ENCODE measurements around the gene LUZP2. TPM values are rescaled to one million over a fixed set of nuclear protein-coding genes. Genes with fewer than 3 reads are reported as not detected.

Gene LUZP2
- total and polyA plus RNA-seq, 12 donors: 11.2 to 72.0 (median 20.6) TPM

DNA sequence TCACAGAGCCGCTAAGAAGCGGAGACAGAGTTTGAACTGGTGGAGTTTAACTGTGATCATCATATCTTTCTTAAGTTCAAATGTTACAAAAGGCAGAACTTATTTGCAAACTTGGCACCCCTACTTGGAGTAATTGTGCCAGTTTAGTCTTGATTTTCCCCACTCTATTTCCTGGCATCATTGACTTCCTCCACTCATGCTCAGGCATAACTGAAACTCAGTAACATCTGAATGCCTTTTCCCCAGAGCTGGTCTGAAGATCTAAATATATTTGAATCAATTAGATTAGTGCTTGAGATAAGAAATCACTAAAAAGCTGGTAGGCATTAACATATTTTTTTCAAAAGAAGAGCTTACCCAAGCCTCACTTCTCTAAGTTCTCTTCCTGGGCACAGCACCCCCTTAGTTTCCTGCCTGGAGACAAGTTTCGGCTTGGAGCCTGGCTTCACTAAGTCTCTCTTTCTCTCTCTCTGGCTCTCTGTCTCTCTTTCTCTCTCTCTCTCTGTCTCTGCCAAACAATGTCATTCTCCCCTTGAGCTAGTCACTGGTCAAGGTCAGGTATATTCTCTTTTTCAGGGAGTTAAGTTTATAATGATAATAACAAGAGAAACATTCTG lies 190.8 kb downstream of the LUZP2 start:
- Histone ChIP-seq H3K27ac (no peak overlapping the region), H3K27me3 (no peaks in the 10 kb centered on the region), H3K4me1 (replicated peaks in 1 of 2) (no peaks in the 10 kb centered on the region), H3K4me3 (no peak overlapping the region), H3K36me3 (replicated peaks in 1 of 2) (no peaks in the 10 kb centered on the region), H3K9me3 (replicated peaks in 1 of 3) (no peaks in the 10 kb centered on the region)
- intact Hi-C loops (cut with DNase I): no loop called here
- DNase-seq: no peak
- 68 to 85% (median 80%) methylated on average over 3 of the region's 3 CpGs for WGBS, 4 donors
- no peak for TF ChIP-seq POLR2A (IDR thresholded peaks at IDR 0.05)
- TF ChIP-seq, protein P1, sequence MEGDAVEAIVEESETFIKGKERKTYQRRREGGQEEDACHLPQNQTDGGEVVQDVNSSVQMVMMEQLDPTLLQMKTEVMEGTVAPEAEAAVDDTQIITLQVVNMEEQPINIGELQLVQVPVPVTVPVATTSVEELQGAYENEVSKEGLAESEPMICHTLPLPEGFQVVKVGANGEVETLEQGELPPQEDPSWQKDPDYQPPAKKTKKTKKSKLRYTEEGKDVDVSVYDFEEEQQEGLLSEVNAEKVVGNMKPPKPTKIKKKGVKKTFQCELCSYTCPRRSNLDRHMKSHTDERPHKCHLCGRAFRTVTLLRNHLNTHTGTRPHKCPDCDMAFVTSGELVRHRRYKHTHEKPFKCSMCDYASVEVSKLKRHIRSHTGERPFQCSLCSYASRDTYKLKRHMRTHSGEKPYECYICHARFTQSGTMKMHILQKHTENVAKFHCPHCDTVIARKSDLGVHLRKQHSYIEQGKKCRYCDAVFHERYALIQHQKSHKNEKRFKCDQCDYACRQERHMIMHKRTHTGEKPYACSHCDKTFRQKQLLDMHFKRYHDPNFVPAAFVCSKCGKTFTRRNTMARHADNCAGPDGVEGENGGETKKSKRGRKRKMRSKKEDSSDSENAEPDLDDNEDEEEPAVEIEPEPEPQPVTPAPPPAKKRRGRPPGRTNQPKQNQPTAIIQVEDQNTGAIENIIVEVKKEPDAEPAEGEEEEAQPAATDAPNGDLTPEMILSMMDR (IDR thresholded peaks at IDR 0.05): no peak

DNA sequence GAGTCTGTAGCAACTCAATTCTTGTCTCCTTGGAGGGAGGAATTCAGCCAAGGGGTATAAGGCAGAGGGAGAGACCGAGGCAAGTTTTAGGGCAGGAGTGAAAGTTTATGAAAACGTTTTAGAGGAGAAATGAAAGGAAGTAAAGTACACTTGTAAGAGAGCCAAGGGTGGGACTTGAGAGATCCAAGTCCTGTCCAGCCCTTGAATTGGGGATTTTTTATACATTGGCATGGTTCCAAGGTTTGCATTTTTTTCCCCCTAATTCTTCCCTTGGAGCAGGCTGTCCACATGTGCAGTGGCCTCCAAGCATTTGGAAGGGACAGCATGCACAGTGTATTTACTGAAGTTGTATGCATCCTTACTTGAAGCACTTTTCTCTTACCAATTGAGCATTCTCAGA lies 192.1 kb downstream of the LUZP2 start:
- Histone ChIP-seq H3K4me1 (replicated peaks in 1 of 2) (no peaks in the 10 kb centered on the region), H3K9me3 (replicated peaks in 1 of 3) (no peaks in the 10 kb centered on the region), H3K27me3 (no peaks in the 10 kb centered on the region), H3K4me3 (no peak overlapping the region), H3K36me3 (replicated peaks in 1 of 2) (no peaks in the 10 kb centered on the region), H3K27ac (no peak overlapping the region)
- TF ChIP-seq, protein P1 (IDR thresholded peaks at IDR 0.05): no peak
- no peak for TF ChIP-seq POLR2A (IDR thresholded peaks at IDR 0.05)
- DNase-seq: no peak
- intact Hi-C loops (cut with DNase I): no loop called here
- WGBS, 4 donors: 49 to 75% (median 60%) methylated on average over 2 of the region's 2 CpGs

DNA sequence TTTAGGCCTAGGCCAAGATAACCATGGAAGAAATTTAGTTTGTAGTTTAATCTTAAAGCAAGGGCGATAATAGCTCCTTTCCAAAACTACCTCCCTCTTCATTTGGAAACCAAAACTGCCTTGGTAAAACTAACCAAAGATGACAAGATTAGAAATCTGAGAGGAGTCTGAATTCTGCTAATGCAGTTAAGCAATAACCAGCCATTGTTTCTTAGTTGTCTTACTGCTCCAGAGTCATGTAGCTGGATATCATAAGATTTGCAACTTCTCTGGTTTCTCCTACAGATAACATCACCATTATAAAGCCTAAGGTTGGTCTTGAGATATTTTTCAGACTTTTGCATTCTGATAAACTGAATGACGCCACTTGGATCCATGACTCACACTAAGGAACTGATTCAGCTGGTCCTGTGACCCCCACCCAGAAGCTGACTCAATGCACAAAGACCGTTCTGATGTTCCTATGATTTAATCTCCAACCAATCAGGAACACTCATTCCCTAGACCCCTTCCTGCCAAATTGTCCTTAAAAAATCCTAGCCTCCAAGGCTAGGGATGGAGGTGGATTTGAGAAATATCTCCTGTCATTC lies 200.8 kb downstream of the LUZP2 start:
- TF ChIP-seq POLR2A (IDR thresholded peaks at IDR 0.05): no peak
- TF ChIP-seq, protein P1 (IDR thresholded peaks at IDR 0.05): no peak

DNA sequence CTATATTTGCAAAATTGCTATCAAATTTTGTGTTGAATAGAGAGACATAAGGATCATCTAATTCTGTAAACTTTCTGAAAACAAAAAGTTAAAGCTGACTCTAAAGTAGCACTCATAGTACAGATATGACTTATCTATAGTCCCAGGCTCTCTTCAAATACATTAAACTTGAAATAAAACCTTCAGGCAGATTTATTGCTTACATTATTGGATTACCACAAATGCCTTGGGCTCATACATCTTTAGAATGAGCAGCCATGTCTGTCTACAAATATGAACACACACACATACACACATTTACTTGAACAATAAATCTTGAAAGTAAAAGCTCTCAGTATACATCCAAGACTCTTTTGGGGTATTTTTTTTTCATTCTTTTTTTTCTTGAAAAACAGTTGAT lies 207.9 kb downstream of the LUZP2 start:
- intact Hi-C loops (cut with DNase I): no loop called here
- no peak for TF ChIP-seq POLR2A (IDR thresholded peaks at IDR 0.05)
- TF ChIP-seq, protein P1 (IDR thresholded peaks at IDR 0.05): no peak
- H3K4me3 ChIP-seq: no peak overlapping the region
- no peaks in the 10 kb centered on the region for H3K4me1 ChIP-seq (replicated peaks in 1 of 2)
- DNase-seq: no peak
- H3K27me3 ChIP-seq: no peaks in the 10 kb centered on the region
- H3K27ac ChIP-seq: no peak overlapping the region
- H3K36me3 ChIP-seq (replicated peaks in 1 of 2): no peaks in the 10 kb centered on the region
- no peaks in the 10 kb centered on the region for H3K9me3 ChIP-seq (replicated peaks in 1 of 3)

More for the DNA sequence above, 200.8 kb downstream of the LUZP2 start:
- DNase-seq: no peak
- Histone ChIP-seq H3K4me1 (replicated peaks in 1 of 2) (no peaks in the 10 kb centered on the region), H3K27ac (no peak overlapping the region), H3K27me3 (no peaks in the 10 kb centered on the region), H3K4me3 (no peak overlapping the region), H3K9me3 (replicated peaks in 1 of 3) (no peaks in the 10 kb centered on the region), H3K36me3 (replicated peaks in 1 of 2) (no peaks in the 10 kb centered on the region)
- intact Hi-C loops (cut with DNase I): no loop called here
- WGBS, 4 donors: 71 to 79% (median 75%) methylated on average over 3 of the region's 3 CpGs

All from adrenal gland (tissue), 12 donors.